Fibroblast of mammary gland (primary cell): ENCODE data around the gene RCL1.
A peak's percentile ranks its signal among the peaks of the same experiment; 100 is the strongest.
"Not testable (repeated sequence)": the region's sequence is repeated elsewhere in the genome, so short reads cannot be mapped to it uniquely, and the experiment has no call there.

Source experiments
- DNase-seq: peaks from one replicate; pipeline ENCODE4 v3.0.0-alpha.2; 2010; ENCODE audit warnings: low read depth
- H3K4me3 ChIP-seq: 2 replicates; pipeline ENCODE4 v1.5.1; 2011; ENCODE audit warnings: low read depth, mild to moderate bottlenecking, low read length, moderate library complexity; ENCODE audit not compliant: control insufficient read depth
- TF ChIP-seq, protein P1 (sequence below): conservative IDR thresholded peaks from 2 replicates; pipeline ENCODE4 v1.5.1; 2011; ENCODE audit warnings: low read depth, low read length, inconsistent platforms; ENCODE audit not compliant: control insufficient read depth, insufficient read depth

RCL1 gene

GRCh38 chr9:4890929-4891328 lies 98.2 kb downstream of the RCL1 start:
- no peak overlapping the region for H3K4me3 ChIP-seq
- TF ChIP-seq, protein P1, sequence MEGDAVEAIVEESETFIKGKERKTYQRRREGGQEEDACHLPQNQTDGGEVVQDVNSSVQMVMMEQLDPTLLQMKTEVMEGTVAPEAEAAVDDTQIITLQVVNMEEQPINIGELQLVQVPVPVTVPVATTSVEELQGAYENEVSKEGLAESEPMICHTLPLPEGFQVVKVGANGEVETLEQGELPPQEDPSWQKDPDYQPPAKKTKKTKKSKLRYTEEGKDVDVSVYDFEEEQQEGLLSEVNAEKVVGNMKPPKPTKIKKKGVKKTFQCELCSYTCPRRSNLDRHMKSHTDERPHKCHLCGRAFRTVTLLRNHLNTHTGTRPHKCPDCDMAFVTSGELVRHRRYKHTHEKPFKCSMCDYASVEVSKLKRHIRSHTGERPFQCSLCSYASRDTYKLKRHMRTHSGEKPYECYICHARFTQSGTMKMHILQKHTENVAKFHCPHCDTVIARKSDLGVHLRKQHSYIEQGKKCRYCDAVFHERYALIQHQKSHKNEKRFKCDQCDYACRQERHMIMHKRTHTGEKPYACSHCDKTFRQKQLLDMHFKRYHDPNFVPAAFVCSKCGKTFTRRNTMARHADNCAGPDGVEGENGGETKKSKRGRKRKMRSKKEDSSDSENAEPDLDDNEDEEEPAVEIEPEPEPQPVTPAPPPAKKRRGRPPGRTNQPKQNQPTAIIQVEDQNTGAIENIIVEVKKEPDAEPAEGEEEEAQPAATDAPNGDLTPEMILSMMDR: no peak
- no peak for DNase-seq

DNA sequence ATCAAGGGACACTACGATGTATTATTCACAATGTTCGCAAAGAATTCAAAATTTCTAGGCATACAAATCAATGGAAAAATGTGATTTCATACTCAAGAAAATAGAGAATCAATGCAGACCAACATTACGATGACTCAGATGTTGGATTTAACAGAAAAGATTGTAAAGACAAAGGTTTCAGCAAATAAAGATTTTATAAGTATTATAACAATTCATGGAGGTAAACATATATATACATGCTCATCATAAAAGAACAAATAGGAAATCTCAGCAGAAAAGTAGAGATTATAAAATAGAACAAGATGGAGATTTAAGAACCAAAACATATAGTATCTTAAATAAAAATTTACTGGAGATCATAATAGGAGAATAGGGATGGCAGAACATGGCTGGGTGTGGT lies 98.9 kb downstream of the RCL1 start:
- TF ChIP-seq, protein P1: no peak
- no peak for DNase-seq
- no peak overlapping the region for H3K4me3 ChIP-seq

GRCh38 chr9:4892501-4893194 lies 99.9 kb downstream of the RCL1 start:
- TF ChIP-seq, protein P1: no peak
- H3K4me3 ChIP-seq: no peak overlapping the region
- no peak for DNase-seq

- no peak overlapping the region for H3K4me3 ChIP-seq
- DNase-seq: peak; percentile 84
- TF ChIP-seq, protein P1: no peak
Measured at GRCh38 chr9:4894076-4894475, 101.3 kb downstream of the RCL1 start.

- H3K4me3 ChIP-seq, DNase-seq: not testable (repeated sequence)
Measured at GRCh38 chr9:4899853-4900252, 107.1 kb downstream of the RCL1 start.

DNA sequence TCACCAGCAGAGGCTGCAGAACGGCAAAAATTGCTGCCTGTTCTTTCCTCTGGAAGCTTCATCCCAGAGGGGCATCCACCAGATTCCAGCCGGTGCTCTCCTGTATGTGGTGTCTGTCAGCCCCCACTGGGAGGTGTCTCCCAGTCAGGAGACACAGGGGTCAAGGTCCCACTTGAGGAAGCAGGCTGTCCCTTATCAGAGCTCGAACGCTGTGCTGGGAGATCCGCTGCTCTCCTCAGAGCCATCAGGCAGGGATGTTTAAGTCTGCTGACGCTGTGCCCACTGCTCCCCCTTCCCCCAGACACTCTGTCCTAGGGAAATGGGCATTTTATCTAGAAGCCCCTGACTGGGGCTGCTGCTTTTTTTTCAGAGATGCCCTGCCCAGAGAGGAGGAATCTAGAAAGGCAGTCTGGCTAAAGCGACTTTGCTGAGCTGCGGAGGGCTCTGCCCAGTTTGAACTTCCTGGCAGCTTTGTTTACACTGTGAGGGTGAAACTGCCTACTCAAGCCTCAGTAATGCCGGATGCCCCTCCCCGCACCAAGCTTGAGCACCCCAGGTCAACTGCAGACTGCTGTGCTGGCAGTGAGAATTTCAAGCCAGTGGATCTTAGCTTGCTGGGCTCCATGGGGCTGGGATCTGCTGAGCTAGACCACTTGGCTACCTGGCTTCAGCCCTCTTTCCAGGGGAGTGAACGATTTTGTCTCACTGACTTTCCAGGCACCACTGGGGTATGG lies 108.8 kb downstream of the RCL1 start:
- DNase-seq, H3K4me3 ChIP-seq: not testable (repeated sequence)

DNA sequence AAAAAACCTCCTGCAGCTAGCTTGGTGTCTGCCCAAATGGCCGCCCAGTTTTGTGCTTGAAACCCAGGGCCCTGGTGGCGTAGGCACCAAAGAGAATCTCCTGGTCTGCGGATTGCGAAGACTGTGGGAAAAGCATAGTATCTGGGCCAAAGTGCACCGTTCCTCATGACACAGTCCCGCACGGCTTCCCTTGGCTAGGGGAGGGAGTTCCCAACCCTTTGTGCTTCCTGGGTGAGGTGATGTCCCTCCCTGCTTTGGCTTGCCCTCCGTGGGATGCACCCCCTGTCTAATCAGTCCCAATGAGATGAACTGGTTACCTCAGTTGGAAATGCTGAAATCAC lies 109.4 kb downstream of the RCL1 start:
- TF ChIP-seq, protein P1: no peak

More for the DNA sequence above, 109.4 kb downstream of the RCL1 start:
- DNase-seq: no peak
- no peak overlapping the region for H3K4me3 ChIP-seq
